Measurements from ENCODE around the gene PLCH1.

The PLCH1 gene

DNA sequence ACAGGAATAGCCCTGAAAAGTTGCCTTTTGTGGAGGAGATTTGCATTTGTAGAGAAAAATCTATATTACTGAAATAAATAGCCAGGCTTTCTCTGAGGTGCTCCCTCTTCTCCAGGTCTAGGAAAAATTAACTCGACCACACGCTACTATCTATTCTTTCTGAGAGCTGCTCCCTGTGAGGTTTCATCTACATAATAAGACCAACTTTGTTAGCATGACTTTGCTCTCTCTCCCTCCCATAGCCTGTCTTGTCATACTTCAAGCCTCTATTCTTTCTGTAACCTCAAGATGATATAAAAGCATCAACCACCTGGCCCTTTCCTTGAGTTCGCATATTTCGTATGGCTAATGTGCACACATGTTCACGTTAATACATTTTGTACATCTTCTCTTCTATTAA, 375.6 kb downstream of the PLCH1 start:
- no peak for DNase-seq

DNA sequence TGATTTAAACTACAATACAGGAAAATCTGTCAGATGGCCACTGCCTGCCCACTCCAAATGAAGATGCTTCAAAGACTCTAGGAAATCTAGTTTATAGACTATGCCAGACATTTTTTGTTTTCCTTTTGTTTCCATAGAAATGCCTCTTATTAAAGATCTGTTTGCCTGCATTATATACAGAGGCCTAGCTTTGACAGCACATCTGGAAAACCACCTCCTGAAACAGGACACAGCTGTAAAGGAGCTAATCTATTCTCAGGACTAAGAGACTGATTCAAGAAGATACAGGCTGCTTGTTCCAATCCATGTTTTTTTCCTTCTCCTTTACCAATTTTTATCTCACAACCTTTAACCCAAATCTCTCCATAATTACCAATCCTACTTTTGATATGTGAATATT, 376.1 kb downstream of the PLCH1 start:
- DNase-seq, result no peak

DNA sequence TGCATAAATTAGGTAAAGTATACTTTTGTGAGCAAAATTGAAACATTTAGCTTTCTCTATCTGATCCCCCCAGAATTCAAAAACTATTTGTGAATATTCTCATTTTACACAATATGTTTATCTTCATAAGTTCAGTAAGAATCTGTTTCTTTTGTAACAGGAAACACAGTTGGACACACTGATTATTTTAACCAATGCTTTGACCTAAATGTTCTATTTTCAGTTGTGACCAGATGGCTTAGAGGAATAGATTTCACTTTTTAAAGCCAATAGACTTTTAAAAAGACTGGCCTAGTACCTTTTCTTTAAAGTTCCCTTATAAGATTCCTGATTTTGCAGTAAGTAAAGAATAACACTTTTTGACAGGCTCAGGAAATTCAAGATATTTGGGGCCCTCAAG, 377.4 kb downstream of the PLCH1 start:
- DNase-seq, result no peak

DNA sequence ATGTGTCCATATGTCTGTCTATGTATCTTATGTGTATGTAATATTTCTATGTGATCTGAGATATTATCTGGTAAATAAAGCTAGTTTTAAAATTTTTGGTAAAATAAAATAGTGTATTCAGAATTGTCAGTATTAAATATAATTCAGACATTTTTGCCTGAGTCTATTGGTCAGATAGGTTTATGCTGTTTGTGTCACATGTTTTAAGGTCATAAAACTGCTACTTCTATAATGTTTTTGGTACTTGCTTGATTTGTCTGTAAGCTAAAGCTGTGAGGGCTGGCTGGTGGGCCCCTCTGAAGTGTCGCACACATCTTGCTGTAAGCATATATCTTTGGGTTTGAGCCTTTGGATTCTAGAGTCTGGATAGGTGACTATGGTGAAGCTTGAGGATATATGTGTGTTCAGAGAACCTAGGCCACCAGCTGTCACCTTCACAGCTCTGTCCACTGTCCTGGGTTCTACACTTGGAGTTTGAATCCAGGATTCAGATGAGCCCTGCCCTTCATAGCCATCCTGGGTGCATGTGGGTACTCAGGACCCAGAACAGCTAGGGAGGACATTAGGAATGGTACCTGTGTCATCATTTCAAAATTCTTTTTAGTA, 379.6 kb downstream of the PLCH1 start:
- DNase-seq, result no peak

DNA sequence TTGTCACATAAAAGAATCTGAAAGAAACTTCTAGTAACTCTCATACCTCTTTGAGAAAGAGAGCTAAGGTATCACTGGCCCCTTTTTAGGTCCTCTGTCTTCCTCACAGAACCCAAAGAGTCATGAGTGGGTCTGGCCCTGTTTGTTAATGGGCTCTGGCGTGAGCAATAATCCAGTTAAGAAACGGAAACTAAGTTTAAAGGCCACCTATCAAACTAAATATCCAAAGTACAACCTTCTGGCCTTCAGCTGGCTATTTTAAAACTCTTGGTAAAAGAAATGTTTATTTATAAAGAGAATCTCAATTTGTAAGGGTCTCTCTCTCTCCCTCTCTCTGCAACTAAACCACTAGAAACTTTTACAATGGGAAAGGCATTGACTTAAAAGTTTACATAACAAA, 380.4 kb downstream of the PLCH1 start:
- no peak for DNase-seq

DNA sequence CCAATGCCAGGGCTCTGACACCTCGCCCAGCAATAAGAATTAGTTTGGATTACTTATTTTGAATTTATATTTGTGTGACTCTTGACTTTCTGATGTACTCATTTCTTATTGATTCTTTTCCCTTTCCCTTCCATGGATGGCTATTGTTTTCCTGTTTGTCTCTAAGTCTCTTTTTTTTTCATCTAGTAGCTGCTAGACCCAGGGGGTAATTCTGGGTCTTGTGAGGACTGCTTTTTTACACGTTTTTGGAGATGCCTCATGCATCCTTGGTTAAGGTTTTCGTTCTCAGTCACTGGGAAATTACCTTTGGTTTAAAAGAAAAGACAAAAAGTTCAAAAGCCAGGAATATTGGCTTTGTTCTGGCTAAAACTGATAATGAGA, 381.2 kb downstream of the PLCH1 start:
- DNase-seq, result no peak

DNA sequence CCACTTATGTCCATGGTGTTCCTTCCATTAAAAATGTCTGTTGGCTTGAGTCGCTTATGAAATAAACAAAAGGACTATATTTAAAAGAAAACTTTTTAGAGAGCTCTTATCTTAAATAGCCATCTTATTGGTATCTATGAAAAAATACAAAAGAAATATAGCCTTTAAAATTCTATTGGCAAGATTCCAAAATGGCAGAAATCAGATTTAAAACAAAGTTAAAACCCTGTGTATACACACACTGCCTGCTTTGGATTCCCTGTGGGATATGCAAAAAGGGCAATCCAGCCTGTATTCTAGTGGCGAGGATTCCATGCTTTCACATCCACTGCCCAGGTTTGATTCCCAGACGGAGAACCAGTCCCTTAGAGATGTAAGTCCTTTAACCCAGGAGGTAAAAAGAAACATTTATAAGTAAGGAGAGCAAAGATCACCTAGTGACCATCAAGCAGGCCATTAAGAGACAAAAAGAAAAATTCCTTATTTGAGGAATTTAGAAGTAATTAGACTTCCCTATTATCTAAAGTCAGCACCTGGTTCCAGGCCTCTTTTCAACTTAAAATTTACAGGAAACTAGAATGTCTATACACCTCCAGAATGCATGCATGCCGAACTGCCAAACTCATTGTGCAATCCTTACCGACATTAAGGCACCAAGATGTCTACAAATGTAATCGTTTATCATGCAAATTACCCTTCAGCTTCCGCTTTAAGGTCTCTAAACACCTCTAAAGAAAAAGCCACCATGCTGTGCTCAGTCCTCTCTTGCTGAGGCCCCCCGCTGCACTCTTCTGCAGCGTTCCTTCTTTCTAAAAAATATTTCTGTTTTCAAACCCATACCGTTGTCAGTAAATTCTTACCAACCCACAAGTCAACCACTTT, 381.8 kb downstream of the PLCH1 start:
- DNase-seq, result no peak

DNA sequence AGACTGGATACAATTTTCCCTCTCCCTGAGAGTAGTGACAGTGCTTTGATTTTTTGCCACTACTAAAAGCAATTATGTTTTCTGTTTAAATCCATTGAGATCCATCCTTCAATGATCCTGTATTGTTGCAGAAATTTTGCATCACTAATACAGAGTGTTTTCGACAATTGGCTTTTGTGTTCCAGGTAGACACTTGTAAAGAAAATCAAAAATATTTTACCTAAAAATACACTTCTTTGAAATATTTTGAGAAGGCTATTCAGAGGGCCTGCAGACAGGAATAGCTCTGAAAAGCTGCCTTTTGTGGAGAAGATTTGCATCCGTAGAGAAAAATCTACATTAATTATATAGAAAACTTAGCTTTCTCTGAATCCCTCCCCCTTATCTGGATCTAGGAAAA, 384.6 kb downstream of the PLCH1 start:
- no peak for DNase-seq

DNA sequence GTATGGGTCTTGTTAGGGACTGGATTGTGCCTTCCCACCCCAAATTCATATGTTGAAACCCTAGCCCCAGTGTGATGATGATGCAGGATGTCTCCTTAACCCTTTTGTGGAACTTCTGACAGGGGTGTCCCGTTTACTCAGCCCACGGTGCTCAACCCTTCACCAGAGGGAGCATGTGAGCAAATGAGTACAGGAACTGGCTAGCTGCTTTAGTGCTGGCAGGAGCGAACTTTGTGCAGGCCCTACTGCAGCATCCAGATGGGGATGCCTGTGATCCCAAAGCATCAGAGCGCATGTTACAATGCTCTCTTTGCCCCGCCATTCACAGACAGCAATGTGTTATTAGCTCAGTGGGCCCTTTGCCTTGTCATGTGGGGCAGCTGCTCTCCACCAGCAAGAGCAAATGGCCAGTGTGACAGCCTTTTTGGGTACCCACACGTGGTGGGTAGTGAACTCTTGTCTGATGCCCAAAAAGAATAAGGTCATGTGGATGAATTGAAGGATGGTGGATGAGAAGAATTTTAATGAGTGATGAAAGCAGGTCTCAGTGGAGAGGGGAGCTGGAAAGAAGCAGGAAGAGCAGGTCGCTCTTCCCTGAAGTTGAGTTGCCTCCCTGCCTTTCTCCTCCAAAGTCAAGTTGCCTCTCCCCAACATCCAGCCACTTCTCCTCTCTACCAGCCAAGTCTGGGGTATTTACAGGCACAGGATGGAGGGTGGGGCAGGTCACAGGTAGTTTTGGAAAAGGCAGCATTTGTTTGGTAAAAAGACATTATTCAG, 388.1 kb downstream of the PLCH1 start:
- DNase-seq, result no peak

DNA sequence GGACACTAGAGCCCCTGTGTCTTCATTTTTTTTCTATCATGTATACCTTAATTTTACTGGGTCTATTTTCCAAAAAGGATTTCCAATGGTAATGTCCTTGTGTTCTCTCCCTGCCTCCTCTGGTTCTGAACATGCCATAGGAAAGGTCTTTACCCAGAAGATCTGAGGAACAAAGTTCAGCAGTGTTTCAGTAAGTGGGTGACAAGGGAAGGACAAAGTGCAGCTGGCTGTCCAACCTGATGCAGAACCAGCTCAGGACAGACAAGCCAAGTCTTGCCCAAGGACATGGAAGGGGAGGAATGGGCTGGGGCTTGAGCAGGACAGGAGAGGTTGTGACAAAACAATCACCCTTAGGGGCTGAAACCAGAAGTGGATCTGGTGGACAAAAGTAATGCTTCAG, 390.2 kb downstream of the PLCH1 start:
- no peak for DNase-seq

DNA sequence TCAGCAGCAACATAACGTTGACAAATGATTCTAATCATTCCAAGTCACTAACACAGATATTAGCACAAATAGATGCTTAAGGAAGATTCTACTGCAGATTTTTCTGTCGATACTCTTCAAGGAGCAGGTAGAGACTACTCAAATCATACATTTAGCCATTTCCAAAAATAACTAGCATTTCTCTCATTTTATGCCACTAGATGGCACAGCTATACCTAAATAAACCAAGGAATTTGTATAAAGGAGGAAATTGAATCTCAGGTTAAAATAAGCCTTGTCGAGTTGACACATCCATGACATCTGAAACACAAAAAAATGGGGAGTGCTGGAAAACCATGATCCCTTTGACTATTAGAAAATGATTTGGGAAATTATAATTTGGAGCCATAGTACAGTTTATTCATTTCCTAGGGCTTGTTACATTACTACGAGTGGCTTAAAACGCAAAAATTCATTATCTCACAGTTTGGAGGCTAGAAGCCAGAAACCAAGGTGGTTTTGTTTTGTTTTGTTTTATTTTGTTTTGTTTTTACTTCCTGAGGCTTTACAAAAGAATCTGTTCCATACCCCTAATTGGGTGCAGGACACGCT, 391.9 kb downstream of the PLCH1 start:
- DNase-seq, result peak; percentile 12

DNA sequence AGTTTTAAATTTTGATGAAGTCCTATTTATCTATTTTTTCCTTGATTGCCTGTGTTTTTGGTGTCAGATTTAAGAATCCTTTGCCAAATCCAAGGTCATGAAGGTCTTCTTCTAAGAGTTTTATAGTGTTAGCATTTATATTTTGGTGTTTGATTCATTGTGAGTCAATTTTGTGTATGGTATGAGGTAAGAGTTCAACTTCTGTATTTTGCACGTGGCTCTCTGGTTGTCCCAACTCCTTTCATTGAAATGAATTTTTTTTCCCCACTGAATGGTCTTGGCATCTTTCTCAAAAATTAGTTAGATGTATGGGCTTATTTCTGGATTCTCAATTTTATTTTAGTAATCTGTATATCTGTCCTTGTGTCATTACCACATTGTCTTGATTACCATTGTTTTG, 394.3 kb downstream of the PLCH1 start:
- DNase-seq, result no peak

DNA sequence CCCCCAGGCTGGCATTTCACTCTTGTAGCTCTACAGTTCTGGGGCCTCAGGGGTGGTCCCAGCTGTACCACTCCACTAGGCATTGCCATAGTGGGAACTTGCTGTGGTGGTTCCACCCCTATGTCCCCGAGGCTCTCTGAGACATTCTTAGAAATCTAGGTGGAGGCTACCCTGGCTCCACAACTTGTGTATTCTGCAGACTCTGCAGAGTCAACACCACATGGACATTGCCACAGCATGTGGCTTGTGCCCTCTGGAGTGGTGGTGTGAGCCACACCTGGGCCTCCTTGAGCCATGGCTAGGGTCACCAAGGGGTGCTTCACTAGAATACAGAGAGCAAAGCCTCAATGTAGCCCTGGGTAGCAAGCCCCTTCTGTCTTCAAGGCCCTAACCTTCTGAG, 397.0 kb downstream of the PLCH1 start:
- no peak for DNase-seq

DNA sequence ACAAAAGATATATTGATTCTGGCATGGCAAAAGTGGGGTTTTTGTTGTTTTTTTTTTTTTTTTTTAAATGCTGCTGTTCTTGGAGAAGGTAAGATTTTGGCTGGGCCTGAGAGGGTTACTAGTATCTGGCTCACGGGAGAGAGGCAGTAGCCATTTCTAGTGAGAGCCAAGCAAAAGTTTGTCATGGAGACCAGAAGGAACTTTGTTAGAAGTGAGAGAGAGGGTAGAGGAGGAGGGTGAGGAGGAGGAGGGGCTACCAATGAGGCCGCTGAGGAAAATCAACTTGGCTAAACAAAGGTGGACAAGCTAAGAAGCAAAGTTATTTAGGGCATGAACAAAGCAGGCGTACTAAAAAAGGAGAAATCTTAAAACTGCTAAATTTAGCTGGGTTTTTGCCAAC, 402.5 kb downstream of the PLCH1 start:
- no peak for DNase-seq

DNA sequence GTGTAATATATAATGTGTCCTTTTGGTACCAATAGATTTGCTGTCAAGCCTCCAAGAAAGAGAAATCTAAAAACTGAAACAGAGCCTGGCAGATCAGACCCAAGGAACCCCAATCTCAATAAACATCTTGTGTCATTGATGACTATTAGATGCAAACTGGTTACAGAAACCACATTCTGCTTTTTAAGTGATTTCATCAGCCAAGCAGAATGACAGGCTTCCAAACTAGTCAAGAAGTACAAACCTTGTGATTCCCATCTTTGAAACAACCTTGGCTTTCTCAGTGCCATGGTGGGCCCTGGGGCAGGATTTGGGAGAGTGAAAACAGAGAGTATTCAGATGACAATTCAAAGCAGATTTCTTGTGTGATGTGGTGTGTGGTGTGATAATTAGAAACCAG, 405.8 kb downstream of the PLCH1 start:
- no peak for DNase-seq

DNA sequence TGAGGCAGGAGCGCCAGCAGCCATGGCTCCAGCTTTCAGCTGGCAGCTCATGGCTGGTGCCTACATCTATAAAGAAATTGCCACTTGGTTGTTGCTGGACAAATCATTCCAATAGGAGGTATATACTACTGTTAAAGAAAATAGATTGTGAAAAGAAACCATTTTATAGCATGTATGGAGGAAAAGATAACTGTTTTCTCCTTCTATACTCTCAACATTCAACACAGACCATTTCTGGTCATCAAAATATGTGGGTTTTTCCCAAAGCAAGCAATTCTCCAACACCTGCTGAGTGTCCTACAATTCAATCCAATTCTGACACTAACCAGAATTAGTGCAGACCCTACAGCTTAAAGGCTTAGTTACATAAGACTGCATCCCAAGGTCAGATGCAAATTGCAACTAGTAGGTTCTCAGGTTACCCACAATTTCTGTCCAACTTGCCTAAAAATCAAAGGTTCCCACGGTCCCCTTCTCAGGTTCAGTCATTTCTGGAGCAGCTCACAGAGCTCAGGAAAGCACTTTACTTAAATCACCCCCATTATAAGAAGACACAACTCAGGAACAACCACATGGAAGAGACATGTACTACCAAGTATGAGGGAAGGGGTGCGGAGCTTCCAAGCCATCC, 409.0 kb downstream of the PLCH1 start:
- peak; percentile 20 for DNase-seq

DNA sequence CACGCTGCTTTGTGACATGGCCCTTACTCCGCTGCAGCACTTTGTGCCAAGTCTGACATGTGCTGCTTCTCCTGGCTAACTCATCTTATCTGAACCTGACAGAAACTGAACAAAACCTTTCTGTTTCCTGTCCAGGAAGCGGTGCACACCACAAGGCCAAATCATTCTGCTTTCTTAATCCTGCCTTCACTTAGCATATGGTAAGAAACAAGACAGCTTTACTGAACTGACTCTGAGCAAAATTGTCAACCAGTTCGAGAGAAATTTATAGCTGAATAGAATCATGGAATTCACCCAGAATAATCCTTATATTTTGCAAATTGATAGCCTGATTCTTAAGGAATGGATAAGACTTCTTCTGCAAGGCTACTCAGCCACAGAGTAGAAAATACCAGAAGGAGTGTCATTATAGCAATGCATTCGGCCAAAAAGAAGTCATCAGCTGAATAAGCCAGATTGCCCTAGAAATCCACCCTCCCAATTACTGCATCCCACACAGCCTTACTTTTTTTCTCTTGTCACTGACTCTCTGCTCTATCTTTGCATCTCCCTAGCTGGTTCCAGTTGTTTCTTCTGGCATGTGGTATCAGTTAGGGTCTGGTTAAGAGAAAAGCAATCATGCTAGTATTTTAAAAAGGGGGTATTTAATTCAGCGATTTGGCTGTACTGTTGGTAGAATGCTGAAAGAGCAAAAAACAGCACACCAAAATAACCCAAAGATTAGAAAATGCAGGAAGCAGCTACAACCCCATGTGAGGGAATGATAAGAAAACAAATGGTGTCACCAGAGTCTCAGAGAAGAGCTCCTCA, 409.8 kb downstream of the PLCH1 start:
- DNase-seq, result peak; percentile 91

DNA sequence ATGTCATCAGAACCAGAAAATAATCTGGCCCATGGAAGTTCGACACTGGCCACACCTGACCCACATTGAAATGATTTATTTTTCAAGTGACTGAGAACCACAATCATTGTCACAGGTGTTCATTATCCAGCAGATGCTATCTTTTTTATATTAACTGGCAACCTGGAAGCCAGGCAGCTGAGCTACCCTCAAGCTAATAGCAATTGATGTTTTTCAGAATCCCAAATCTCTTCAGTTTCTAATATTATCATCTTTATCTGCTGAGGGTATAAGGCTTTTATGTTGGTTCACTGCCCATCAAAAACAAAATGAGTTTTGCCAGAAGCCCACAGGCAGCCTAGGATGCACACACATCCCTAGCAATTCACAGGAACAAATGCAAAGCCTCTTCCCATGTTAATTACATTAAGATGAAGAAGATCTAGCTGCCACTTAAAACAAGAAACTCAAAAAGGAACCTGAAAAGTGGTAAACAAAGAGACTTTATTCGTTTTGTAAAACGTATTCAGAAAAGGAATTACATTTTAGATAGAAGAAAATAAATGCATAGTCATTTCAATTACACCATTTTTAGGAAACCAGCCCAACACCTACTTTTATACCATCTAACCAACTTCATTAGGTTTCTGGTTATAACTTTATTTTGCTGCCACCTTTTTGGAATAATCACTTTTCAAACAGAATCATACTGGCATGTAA, 410.5 kb downstream of the PLCH1 start:
- DNase-seq, result no peak

DNA sequence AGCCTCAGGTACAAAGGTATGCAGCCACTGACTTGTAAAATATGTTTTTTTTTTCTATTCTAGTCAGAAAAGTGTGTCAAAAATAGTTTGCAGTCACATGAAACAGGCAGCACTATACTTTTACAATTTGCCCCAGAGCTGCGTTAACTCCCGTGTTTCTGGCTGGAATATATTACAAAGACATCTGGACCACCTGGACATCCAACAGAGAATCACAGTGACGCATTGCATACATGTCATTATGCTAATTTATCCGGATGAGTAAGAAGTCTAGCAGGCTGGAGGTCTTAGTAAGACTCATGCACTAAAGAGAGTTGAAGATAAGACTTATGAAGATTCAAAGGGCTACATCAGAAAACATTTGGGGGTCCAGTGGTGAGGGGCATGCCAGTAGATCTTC, 412.2 kb downstream of the PLCH1 start:
- no peak for DNase-seq

DNA sequence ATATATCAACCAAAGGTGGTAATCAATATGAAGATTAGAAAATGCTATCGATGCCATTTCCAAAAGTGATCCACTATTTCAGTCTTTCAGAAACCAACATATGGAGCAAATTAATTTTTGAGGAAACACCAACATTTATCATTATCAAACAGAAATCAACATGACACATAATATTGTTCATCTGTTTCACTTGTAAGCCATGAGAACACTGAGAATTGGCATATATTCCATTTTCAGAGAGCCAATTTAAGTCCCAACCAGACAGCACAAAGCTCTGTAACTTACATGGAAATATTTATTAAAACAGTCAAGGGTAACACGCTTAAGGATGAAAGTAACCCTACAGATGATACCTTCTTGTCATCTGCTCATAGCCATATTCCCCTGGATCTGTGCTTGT, 413.8 kb downstream of the PLCH1 start:
- DNase-seq, result no peak

DNA sequence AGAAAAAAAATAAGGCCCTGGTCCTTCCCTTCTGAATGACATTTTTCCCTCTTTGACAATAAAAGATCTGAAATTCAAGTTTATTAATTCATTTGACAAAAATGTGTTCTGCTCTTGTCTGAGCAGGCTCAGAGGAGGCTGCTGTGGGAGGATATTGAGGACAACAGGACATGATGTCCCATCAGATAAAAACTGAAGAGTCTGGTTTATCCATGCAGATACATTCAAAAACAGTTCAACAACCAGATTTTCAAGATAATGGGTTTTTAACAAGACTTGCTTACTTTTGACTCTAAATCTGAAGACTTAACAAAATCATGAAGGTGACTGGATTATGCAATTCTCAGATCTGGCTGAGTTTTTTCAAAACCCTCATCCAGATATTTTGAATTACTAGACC, 414.5 kb downstream of the PLCH1 start:
- no peak for DNase-seq
